ENCODE results near the gene PROSER1. TPM values are rescaled to one million over a fixed set of nuclear protein-coding genes. Genes with fewer than 3 reads are reported as not detected.

PROSER1 gene
- polyA plus RNA-seq, 4 donors = 7.6 to 46.6 (median 14.9) TPM

DNA sequence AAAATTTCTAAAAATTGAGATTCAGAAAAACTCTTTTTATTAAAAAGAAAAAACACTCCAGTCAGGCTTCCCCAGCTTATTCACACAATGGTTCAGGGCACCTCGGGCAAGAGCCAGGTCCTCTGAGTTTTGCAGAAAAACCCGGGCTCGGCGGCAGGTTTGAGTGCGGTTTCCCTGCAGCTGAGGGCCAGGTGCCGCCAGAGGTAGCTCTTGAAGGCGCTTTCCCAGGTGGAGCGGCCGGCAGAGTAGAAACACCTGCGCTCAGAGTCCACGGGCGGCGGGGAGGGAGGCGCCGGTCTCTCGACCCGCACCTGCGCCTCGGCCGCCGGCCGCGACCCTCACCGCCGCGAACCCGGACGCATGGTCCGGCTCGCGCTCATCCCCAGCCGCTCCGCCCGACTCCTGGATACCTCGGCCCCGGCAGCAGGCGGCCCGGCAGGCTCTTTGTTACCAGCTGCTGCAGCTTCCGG lies 444 bp downstream of the PROSER1 start:
- peak in 1 of 2 donors; percentile 72 for DNase-seq
- no peak for FAIRE-seq
- no peaks in the 10 kb centered on the region for H3K36me3 ChIP-seq (ENCODE audit: control insufficient read depth in 3 of 3, insufficient read depth in 2 of 3, low read depth in 1 of 3, low read length in 3 of 3)
- peaks cover 0 to 7% (median 2%) of the 10 kb centered on the region in 3 donors for H3K4me1 ChIP-seq (ENCODE audit: control insufficient read depth in 3 of 3, insufficient read depth in 2 of 3, low read depth in 1 of 3, low read length in 2 of 3)
- no peaks in the 10 kb centered on the region for H3K9me3 ChIP-seq (ENCODE audit: control insufficient read depth in 2 of 2, insufficient read depth in 1 of 2, low read depth in 1 of 2, low read length in 1 of 2)
- H3K4me3 ChIP-seq (ENCODE audit: low read depth in 1 of 3, low read length in 3 of 3) = peak overlapping the region; percentile 83 to 99 (median 90)
- no peaks in the 10 kb centered on the region for H3K27me3 ChIP-seq (ENCODE audit: control insufficient read depth in 3 of 3, insufficient read depth in 3 of 3, low read length in 3 of 3)
- 0% methylated on average over 38 to 39 of the region's 39 CpGs for WGBS, 3 donors
- H3K27ac ChIP-seq (ENCODE audit: low read depth in 1 of 3, low read length in 2 of 3) = peak overlapping the region; percentile 84 to 95 (median 92)

- no peaks in the 10 kb centered on the region for H3K9me3 ChIP-seq (ENCODE audit: control insufficient read depth in 2 of 2, insufficient read depth in 1 of 2, low read depth in 1 of 2, low read length in 1 of 2)
- H3K27me3 ChIP-seq (ENCODE audit: control insufficient read depth in 3 of 3, insufficient read depth in 3 of 3, low read length in 3 of 3) = no peaks in the 10 kb centered on the region
- H3K27ac ChIP-seq (ENCODE audit: low read depth in 1 of 3, low read length in 2 of 3) = peak overlapping the region in 1 of 3 donors; percentile 84
- H3K4me1 ChIP-seq (ENCODE audit: control insufficient read depth in 3 of 3, insufficient read depth in 2 of 3, low read depth in 1 of 3, low read length in 2 of 3) = peaks cover 0 to 7% (median 2%) of the 10 kb centered on the region in 3 donors
- peak; percentile 45 to 66 for DNase-seq
- H3K36me3 ChIP-seq (ENCODE audit: control insufficient read depth in 3 of 3, insufficient read depth in 2 of 3, low read depth in 1 of 3, low read length in 3 of 3) = no peaks in the 10 kb centered on the region
- WGBS, 3 donors = 0 to 2% (median 0%) methylated on average over 9 of the region's 9 CpGs
- no peak for FAIRE-seq
- H3K4me3 ChIP-seq (ENCODE audit: low read depth in 1 of 3, low read length in 3 of 3) = peak overlapping the region; percentile 83 to 99 (median 90)
Measured at GRCh38 chr13:39036212-39036611, 1.7 kb downstream of the PROSER1 start.

DNA sequence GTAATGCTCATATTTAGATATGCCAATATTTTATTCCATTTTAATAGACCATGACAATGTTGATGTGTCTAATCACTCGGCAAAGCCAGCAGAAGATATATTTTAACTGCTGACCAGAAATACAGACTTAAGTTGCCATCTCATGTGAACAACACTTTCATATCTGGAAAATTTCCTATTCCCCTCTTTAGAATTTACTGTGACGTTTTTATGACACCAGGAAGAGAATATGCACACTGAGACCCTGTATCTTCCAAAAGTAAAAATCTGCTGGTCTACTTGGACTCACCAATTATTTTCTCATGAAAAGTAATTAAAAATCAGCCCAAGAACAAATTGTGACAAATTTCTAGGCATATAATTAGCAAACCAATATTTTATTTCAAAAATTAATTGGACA lies 2.1 kb downstream of the PROSER1 start:
- WGBS, 3 donors = 9 to 18% (median 12%) methylated on average over 2 of the region's 2 CpGs
- Histone ChIP-seq H3K36me3 (ENCODE audit: control insufficient read depth in 3 of 3, insufficient read depth in 2 of 3, low read depth in 1 of 3, low read length in 3 of 3) (peaks cover 0 to under 1% (median 0%) of the 10 kb centered on the region in 3 donors), H3K27ac (ENCODE audit: low read depth in 1 of 3, low read length in 2 of 3) (peak overlapping the region in 1 of 3 donors; percentile 5), H3K27me3 (ENCODE audit: control insufficient read depth in 3 of 3, insufficient read depth in 3 of 3, low read length in 3 of 3) (no peaks in the 10 kb centered on the region), H3K4me3 (ENCODE audit: low read depth in 1 of 3, low read length in 3 of 3) (peak overlapping the region in 2 of 3 donors; percentile 26 to 39), H3K4me1 (ENCODE audit: control insufficient read depth in 3 of 3, insufficient read depth in 2 of 3, low read depth in 1 of 3, low read length in 2 of 3) (peaks cover 0 to 7% (median 2%) of the 10 kb centered on the region in 3 donors), H3K9me3 (ENCODE audit: control insufficient read depth in 2 of 2, insufficient read depth in 1 of 2, low read depth in 1 of 2, low read length in 1 of 2) (no peaks in the 10 kb centered on the region)
- FAIRE-seq (no peak), DNase-seq (no peak)

- no peak for DNase-seq
- peaks cover 0 to 4% (median 2%) of the 10 kb centered on the region in 3 donors for H3K36me3 ChIP-seq (ENCODE audit: control insufficient read depth in 3 of 3, insufficient read depth in 2 of 3, low read depth in 1 of 3, low read length in 3 of 3)
- H3K4me3 ChIP-seq (ENCODE audit: low read depth in 1 of 3, low read length in 3 of 3) = peak overlapping the region in 2 of 3 donors; percentile 26 to 39
- no peak for FAIRE-seq
- H3K9me3 ChIP-seq (ENCODE audit: control insufficient read depth in 2 of 2, insufficient read depth in 1 of 2, low read depth in 1 of 2, low read length in 1 of 2) = no peaks in the 10 kb centered on the region
- H3K4me1 ChIP-seq (ENCODE audit: control insufficient read depth in 3 of 3, insufficient read depth in 2 of 3, low read depth in 1 of 3, low read length in 2 of 3) = peaks cover 0 to 5% (median 2%) of the 10 kb centered on the region in 3 donors
- 10 to 35% (median 29%) methylated on average over 2 of the region's 2 CpGs for WGBS, 3 donors
- H3K27ac ChIP-seq (ENCODE audit: low read depth in 1 of 3, low read length in 2 of 3) = no peak overlapping the region
- no peaks in the 10 kb centered on the region for H3K27me3 ChIP-seq (ENCODE audit: control insufficient read depth in 3 of 3, insufficient read depth in 3 of 3, low read length in 3 of 3)
Measured at GRCh38 chr13:39035204-39035603, 2.7 kb downstream of the PROSER1 start.

DNA sequence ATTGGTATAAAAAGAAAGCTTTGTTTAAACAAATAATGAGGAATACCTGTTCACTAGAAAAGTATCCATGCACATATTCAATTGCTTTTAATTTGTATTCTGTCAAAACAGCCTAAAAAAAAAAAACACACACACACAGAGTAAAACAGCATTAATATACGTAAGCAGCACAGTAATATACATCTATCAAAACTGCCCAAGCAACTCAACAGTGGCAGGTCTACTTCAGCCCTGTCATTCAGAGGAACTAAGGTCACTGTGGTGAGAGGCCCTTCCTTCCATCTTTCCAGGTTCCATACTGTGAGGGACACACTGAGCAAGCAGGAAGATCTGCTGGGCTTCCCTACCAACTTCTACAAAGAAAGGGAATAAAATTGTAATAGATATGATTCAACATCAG lies 3.8 kb downstream of the PROSER1 start:
- H3K4me3 ChIP-seq (ENCODE audit: low read depth in 1 of 3, low read length in 3 of 3) = no peak overlapping the region
- H3K27me3 ChIP-seq (ENCODE audit: control insufficient read depth in 3 of 3, insufficient read depth in 3 of 3, low read length in 3 of 3) = no peaks in the 10 kb centered on the region
- H3K27ac ChIP-seq (ENCODE audit: low read depth in 1 of 3, low read length in 2 of 3) = no peak overlapping the region
- no peak for DNase-seq
- 85 to 95% (median 88%) methylated on average over 1 of the region's 1 CpG for WGBS, 3 donors
- H3K9me3 ChIP-seq (ENCODE audit: control insufficient read depth in 2 of 2, insufficient read depth in 1 of 2, low read depth in 1 of 2, low read length in 1 of 2) = no peaks in the 10 kb centered on the region
- H3K36me3 ChIP-seq (ENCODE audit: control insufficient read depth in 3 of 3, insufficient read depth in 2 of 3, low read depth in 1 of 3, low read length in 3 of 3) = peaks cover 0 to 4% (median 2%) of the 10 kb centered on the region in 3 donors
- peaks cover 0 to 5% (median 2%) of the 10 kb centered on the region in 3 donors for H3K4me1 ChIP-seq (ENCODE audit: control insufficient read depth in 3 of 3, insufficient read depth in 2 of 3, low read depth in 1 of 3, low read length in 2 of 3)
- no peak for FAIRE-seq

DNA sequence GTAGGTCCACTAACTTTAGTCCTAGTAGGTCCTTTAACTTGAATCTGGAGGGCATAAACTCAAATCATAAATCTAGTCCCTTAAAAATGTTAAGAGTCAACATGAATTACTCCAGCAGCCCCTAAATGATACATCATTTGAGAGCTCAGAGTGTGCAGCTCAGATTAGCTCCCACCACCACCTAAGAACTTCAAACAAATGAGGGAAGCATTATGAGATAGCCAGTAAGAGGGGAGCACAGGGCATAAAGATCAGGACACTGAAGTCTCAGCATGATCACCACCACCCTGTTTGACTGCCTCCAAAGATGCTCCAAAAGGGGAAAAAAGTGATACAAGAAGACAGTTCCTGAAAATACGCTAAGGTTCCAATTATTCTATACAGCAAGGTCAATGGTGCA lies 5.7 kb downstream of the PROSER1 start:
- Histone ChIP-seq H3K27ac (ENCODE audit: low read depth in 1 of 3, low read length in 2 of 3) (no peak overlapping the region), H3K36me3 (ENCODE audit: control insufficient read depth in 3 of 3, insufficient read depth in 2 of 3, low read depth in 1 of 3, low read length in 3 of 3) (peaks cover 3 to 8% (median 7%) of the 10 kb centered on the region in 3 donors), H3K27me3 (ENCODE audit: control insufficient read depth in 3 of 3, insufficient read depth in 3 of 3, low read length in 3 of 3) (no peaks in the 10 kb centered on the region), H3K9me3 (ENCODE audit: control insufficient read depth in 2 of 2, insufficient read depth in 1 of 2, low read depth in 1 of 2, low read length in 1 of 2) (no peaks in the 10 kb centered on the region), H3K4me1 (ENCODE audit: control insufficient read depth in 3 of 3, insufficient read depth in 2 of 3, low read depth in 1 of 3, low read length in 2 of 3) (peaks cover 0 to 5% (median 2%) of the 10 kb centered on the region in 3 donors), H3K4me3 (ENCODE audit: low read depth in 1 of 3, low read length in 3 of 3) (no peak overlapping the region)
- no peak for FAIRE-seq
- 96 to 100% (median 98%) methylated on average over 1 of the region's 1 CpG for WGBS, 3 donors
- no peak for DNase-seq

- H3K36me3 ChIP-seq (ENCODE audit: control insufficient read depth in 3 of 3, insufficient read depth in 2 of 3, low read depth in 1 of 3, low read length in 3 of 3) = peaks cover 10 to 18% (median 11%) of the 10 kb centered on the region in 3 donors
- H3K27me3 ChIP-seq (ENCODE audit: control insufficient read depth in 3 of 3, insufficient read depth in 3 of 3, low read length in 3 of 3) = no peaks in the 10 kb centered on the region
- peaks cover 0 to 12% (median 0%) of the 10 kb centered on the region in 3 donors for H3K4me1 ChIP-seq (ENCODE audit: control insufficient read depth in 3 of 3, insufficient read depth in 2 of 3, low read depth in 1 of 3, low read length in 2 of 3)
- no peaks in the 10 kb centered on the region for H3K9me3 ChIP-seq (ENCODE audit: control insufficient read depth in 2 of 2, insufficient read depth in 1 of 2, low read depth in 1 of 2, low read length in 1 of 2)
- H3K27ac ChIP-seq (ENCODE audit: low read depth in 1 of 3, low read length in 2 of 3) = peak overlapping the region in 1 of 3 donors; percentile 47
- DNase-seq (peak in 1 of 2 donors; percentile 52), FAIRE-seq (no peak)
- no peak overlapping the region for H3K4me3 ChIP-seq (ENCODE audit: low read depth in 1 of 3, low read length in 3 of 3)
- WGBS, 3 donors = 15 to 57% (median 55%) methylated on average over 2 of the region's 2 CpGs
Measured at GRCh38 chr13:39025433-39025839, 12.5 kb downstream of the PROSER1 start.

DNA sequence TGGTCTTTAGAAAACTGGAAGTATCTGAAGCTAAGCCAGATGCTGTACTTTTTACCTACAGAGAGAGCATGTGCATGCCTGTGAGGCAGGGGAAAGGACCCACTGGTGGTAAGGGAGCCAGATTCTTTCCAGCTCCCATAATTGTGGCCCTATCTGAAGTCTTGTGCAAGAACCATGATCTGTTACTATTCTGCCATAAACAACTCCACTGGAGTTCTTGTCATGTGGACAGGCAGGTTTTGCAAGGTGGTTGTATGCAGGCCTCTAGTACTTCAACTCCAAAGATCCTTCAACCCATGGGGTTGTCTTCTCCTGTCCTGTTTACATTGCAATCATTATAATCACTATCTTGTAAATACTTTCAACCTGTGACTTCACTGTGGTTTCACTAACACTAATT lies 14.1 kb downstream of the PROSER1 start:
- Histone ChIP-seq H3K4me3 (ENCODE audit: low read depth in 1 of 3, low read length in 3 of 3) (no peak overlapping the region), H3K27ac (ENCODE audit: low read depth in 1 of 3, low read length in 2 of 3) (peak overlapping the region in 1 of 3 donors; percentile 36), H3K4me1 (ENCODE audit: control insufficient read depth in 3 of 3, insufficient read depth in 2 of 3, low read depth in 1 of 3, low read length in 2 of 3) (peaks cover 0 to 12% (median 0%) of the 10 kb centered on the region in 3 donors), H3K9me3 (ENCODE audit: control insufficient read depth in 2 of 2, insufficient read depth in 1 of 2, low read depth in 1 of 2, low read length in 1 of 2) (no peaks in the 10 kb centered on the region), H3K36me3 (ENCODE audit: control insufficient read depth in 3 of 3, insufficient read depth in 2 of 3, low read depth in 1 of 3, low read length in 3 of 3) (peaks cover 10 to 18% (median 11%) of the 10 kb centered on the region in 3 donors), H3K27me3 (ENCODE audit: control insufficient read depth in 3 of 3, insufficient read depth in 3 of 3, low read length in 3 of 3) (no peaks in the 10 kb centered on the region)
- FAIRE-seq = no peak
- DNase-seq = peak in 1 of 2 donors; percentile 86

DNA sequence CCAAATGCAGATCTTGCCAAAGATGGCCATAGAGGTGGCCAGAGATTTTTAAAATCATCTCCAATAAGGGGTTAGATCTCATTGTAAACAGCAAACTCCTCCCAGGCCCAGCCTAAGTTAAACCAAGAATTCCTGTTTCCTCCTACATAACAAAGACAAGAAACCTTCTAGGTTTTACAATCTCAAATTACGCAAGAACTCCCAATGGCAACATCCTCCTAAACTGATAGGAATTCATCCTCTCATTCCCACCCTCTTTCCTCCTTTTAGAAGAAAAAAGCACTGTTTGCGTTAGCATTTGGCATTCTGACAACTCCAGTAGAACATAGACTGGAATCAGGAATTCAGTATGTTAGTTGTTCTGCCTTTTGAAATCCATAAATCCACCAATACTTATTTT lies 14.6 kb downstream of the PROSER1 start:
- H3K27ac ChIP-seq (ENCODE audit: low read depth in 1 of 3, low read length in 2 of 3) = peak overlapping the region in 1 of 3 donors; percentile 36
- H3K36me3 ChIP-seq (ENCODE audit: control insufficient read depth in 3 of 3, insufficient read depth in 2 of 3, low read depth in 1 of 3, low read length in 3 of 3) = peaks cover 10 to 18% (median 11%) of the 10 kb centered on the region in 3 donors
- DNase-seq (no peak), FAIRE-seq (no peak)
- 81 to 95% (median 92%) methylated on average over 2 of the region's 2 CpGs for WGBS, 3 donors
- no peaks in the 10 kb centered on the region for H3K27me3 ChIP-seq (ENCODE audit: control insufficient read depth in 3 of 3, insufficient read depth in 3 of 3, low read length in 3 of 3)
- peaks cover 0 to 12% (median 0%) of the 10 kb centered on the region in 3 donors for H3K4me1 ChIP-seq (ENCODE audit: control insufficient read depth in 3 of 3, insufficient read depth in 2 of 3, low read depth in 1 of 3, low read length in 2 of 3)
- H3K4me3 ChIP-seq (ENCODE audit: low read depth in 1 of 3, low read length in 3 of 3) = no peak overlapping the region
- no peaks in the 10 kb centered on the region for H3K9me3 ChIP-seq (ENCODE audit: control insufficient read depth in 2 of 2, insufficient read depth in 1 of 2, low read depth in 1 of 2, low read length in 1 of 2)
